ENCODE data around the gene DDX10.

DDX10 gene

DNA sequence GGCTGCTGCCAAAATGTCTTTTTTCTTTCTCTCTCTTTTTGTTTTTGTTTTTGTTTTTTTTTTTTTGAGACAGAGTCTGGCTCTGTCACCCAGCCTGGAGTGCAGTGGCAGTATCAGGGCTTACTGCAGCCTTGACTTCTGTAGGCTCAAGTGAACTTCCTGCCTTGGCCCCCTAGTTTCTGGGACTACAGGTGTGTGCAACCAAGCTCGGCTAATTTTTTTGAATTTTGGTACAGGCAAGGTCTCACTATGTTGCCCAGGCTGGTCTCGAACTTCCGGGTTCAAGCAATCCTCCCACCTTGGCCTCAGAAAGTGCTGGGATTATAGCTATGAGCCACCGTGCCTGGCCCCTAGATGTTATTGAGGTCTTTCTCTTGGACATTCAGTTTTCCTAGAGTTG, 2.2 kb upstream of the DDX10 start:
- DNase-seq: no peak

- no peak for DNase-seq
Observed at GRCh38 chr11:108663154-108663877, 1.6 kb upstream of the DDX10 start.

DNA sequence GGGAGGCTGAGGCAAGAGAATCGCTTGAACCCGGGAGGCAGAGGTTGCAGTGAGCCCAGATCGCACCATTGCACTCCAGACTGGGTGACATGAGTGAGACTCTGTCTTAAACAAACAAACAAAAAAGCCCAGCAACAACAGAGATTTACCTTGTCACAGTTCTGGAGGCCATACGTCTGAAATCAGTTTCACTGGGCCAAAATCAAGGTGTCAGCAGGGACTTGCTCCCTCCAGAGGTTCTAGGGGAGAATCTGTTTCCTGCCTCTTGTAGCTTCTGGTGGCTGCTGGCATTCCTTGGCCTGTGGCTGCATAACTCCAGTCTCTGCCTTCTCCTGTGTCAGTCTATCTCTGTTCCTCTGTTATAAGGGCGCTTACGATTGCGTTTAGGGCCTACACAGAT, 1.5 kb downstream of the DDX10 start:
- no peak for DNase-seq

- no peak for DNase-seq
Observed at GRCh38 chr11:108669286-108669685, 4.4 kb downstream of the DDX10 start.

DNA sequence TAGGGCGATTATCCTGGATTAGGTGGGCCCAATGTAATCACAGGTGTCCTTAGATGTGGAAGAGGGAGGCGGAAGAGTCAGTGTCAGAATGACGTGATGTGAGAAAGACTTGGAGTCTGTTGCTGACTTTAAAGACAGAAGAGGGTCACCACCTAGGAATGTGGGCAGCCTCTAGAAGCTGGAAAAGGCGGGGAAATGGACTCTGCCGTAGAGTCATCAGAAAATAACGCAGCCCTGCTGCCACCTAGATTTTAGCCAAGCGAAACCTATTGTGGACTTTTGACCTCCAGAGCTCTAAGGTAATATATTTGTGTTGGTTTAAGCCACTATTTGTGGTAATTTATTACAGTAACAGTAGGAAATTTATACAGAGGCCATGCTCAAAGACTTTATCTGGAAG, 4.8 kb downstream of the DDX10 start:
- DNase-seq: no peak

DNA sequence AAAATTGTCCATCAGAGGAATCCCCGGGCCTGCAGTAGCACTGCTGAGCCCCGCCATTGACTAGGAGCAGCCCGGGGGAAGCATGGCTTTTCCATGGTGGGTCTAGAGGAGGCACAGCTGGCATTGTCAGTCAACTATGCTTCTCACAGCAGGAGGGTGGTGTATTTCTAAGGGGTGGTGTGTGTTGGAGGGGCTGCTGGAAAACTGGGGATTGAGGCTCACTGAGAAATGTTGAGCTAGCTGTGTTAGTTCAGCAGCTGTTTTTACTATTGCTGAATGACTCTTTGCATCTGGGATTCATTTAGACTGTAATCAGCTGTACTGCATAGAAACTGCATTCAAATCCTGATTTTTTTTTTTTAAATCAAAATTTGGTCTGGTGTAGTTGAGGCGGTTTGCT, 5.6 kb downstream of the DDX10 start:
- no peak for DNase-seq

GRCh38 chr11:108672113-108672512, 7.2 kb downstream of the DDX10 start:
- DNase-seq: no peak

- no peak for DNase-seq
Observed at GRCh38 chr11:108672786-108673185, 7.9 kb downstream of the DDX10 start.

- no peak for DNase-seq
Observed at GRCh38 chr11:108679045-108679444, 14.2 kb downstream of the DDX10 start.

- DNase-seq: no peak
Observed at GRCh38 chr11:108680271-108680670, 15.4 kb downstream of the DDX10 start.

GRCh38 chr11:108685419-108686130, 20.7 kb downstream of the DDX10 start:
- DNase-seq: no peak

DNA sequence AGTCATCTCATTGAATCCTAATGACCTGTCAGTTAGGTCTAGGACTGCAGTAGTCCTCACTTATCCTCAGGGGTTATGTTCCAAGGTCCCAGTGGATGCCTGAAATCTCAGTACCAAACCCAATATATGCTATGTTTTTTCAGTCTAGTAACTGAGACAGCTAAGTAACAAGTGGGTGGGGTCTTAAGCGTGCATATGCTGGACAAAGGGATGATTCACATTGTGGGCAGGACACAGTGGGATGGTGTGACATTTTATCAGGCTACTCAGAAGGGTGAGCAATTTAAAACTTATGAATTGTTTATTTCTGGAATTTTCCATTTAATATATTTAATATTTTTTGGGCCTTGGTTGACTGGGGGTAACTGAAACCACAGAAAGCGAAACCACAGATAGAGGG, 29.0 kb downstream of the DDX10 start:
- DNase-seq: no peak

- no peak for DNase-seq
Observed at GRCh38 chr11:108694846-108695245, 30.0 kb downstream of the DDX10 start.

- DNase-seq: peak; percentile 78
Observed at GRCh38 chr11:108697872-108698473, 33.1 kb downstream of the DDX10 start.

DNA sequence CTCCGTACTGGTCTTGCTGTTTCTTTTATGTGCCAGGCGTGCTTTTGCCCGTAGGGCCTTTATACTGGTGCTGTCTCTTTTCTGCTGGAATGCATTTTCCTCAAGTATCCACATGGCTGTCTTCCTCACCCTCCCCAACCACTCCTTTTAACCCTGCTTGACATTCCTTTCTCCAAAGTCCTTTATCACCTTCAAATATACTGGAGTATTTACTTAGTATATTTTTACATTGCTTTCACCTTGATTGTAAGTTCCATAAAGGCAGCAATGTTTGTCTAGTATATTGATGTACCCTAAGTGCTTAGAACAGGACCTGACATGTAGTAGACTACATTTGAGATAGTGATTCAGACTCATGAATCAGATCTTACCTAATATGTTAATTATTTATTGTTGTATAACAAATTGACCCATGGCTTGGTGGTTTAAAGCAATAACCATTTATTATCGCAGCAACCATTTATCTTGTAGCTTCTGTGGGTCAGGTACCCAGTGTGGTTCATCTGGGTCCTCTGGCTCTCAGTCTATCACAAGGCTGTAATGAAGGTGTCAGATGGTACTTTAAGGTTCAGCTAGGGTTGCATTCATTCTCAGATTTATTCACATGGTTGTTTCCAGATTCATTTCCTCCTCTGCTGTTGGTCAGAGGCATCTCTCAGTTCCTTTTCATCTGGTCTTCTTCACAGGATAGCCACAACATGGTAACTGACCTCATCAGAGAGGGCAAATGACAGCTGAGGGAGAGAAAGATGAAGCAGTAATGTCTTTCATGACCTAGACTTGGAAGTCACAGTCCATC, 34.2 kb downstream of the DDX10 start:
- DNase-seq: peak; percentile 20

GRCh38 chr11:108703916-108704315, 39.0 kb downstream of the DDX10 start:
- DNase-seq: no peak

- no peak for DNase-seq
Observed at GRCh38 chr11:108705061-108705460, 40.2 kb downstream of the DDX10 start.

DNA sequence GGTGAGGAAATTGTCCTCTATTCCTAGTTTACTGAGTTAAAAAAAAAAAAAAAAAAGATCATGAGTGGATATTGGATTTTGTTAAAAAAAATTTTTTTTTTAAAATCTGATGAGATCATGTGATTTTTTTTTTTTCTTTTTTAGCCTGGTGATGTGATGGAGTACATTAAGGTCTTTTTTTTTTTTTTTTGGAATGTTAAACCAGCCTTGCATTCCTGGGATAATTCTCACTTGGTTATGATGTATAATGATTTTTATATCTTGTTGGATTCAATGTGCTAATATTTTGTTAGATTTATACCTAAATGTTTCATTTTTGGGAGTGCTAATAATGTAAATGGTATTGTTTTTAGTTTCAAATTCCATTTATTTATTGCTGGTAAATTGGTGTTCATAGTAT, 43.3 kb downstream of the DDX10 start:
- no peak for DNase-seq

GRCh38 chr11:108709741-108710140, 44.9 kb downstream of the DDX10 start:
- no peak for DNase-seq

DNA sequence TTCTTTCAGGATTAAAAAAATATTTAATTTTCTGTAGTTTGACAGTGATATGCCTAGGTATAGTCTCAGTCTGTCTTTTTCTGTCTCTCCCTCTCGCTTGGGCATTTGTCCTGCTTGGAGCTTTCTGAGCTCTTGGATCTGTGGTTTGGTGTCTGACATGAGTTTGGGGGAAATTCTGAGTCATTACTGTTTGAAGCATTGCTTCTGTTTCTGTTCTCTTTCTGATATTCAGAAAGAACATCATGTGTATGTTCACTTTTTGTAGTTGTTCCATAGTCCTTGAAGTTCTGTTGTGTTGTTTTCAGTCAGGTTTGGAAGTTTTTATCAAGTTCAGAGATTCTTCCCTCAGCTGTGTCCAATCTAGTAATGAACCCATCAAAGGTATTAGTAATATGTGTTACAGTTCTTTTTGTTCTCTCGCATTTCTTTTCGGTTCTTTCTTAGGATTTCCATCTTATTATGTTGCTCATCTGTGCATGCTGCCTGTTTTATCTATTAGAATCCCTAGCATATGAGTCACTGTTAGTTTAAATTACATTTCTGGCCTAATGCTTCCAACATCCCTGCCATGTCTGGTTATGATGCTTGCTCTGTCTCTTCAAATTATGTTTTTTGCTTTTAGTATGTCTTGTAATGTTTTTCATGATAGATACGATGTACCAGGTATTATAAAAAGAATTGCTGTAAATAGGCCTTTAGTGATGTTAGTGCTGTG, 48.4 kb downstream of the DDX10 start:
- no peak for DNase-seq

DNA sequence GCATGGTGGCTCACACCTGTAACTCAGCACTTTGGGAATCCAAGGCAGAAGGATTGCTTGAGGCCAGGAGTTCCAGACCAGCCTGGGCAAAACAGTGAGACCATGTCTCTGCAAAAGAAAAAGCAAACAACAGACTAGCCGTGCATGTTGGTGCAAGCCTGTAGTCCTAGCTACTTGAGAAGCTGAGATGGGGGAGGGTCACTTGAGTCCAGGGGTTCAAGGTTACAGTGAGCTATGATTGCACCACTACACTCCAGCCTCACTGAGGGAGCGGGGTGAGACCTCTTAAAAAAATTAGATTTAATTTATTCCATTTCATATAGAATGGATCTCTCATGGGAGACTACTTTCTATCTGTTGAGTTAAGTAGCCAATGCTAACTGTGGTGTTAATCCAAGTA, 50.4 kb downstream of the DDX10 start:
- no peak for DNase-seq

DNA sequence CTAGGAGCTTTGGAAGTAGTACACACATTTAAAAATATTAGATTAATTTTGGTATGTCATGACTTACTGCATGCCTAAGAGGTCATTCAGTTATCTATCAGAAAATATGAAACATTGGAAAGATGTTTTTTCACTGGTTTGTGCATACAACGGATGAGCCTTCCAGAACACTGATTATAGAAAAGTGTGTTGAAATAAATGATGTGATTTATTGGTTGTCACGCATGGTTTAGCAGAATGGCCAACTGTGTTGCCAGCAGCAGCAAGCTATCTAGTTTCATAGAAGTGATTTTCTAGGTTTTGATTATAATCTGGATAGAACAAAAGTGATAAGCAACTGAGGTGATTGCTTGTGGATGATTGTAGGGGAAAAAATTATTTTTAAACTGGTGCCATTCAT, 53.6 kb downstream of the DDX10 start:
- DNase-seq: no peak

Data from DMS79 treated with DMSO at 0.1 percent for 48 hours (cell line).